ENCODE data around the gene STX7. TPM values are rescaled to one million over a fixed set of nuclear protein-coding genes. Genes with fewer than 3 reads are reported as not detected.

The STX7 gene
- polyA plus RNA-seq, 2 of the 4 experiments (the other 2 are of a cell fraction): 19.2 to 29.5 TPM

- no peak overlapping the region for H3K27ac ChIP-seq
- H3K4me2 ChIP-seq: no peak overlapping the region
- ATAC-seq (no peak), FAIRE-seq (no peak), DNase-seq (ENCODE audit: low read depth in 1 of 2, low spot score in 1 of 2) (no peak)
- ChIA-PET CTCF (interaction anchor here (13.0 kb wide), 1 partner anchor 199 kb away, joined by 136 read pairs; no protein-coding TSS in a partner anchor), POLR2A (no interaction called here)
- H3K9me3 ChIP-seq: no peaks in the 10 kb centered on the region
- no peak overlapping the region for H3K4me3 ChIP-seq
- WGBS (ENCODE audit: missing lambda C conversion rate): 70% methylated on average over 2 of the region's 2 CpGs
- TF ChIP-seq SMC3 (IDR thresholded peaks at IDR 0.05): no peak
- TF ChIP-seq CBX2 (IDR thresholded peaks at IDR 0.05; ENCODE audit: borderline replicate concordance, low read depth): no peak
- TF ChIP-seq CTCF (IDR thresholded peaks at IDR 0.05): no peak
- TF ChIP-seq MAZ (IDR thresholded peaks at IDR 0.05; ENCODE audit: borderline replicate concordance, low read depth, low read length): no peak
- no peak for TF ChIP-seq RNF2 (IDR thresholded peaks at IDR 0.05; ENCODE audit: borderline replicate concordance, low read depth)
- no peak for TF ChIP-seq FOSB (CRISPR knock-in tag; IDR thresholded peaks at IDR 0.05)
- no peak for TF ChIP-seq JUN (IDR thresholded peaks at IDR 0.05)
- TF ChIP-seq TP53 (CRISPR knock-in tag; IDR thresholded peaks at IDR 0.05): no peak
- no peak for TF ChIP-seq RCOR1 (IDR thresholded peaks at IDR 0.05; ENCODE audit: low read depth, low read length)
- TF ChIP-seq MAFK (IDR thresholded peaks at IDR 0.05; ENCODE audit: partially characterized antibody): no peak
- TF ChIP-seq HDAC2 (IDR thresholded peaks at IDR 0.05): no peak
- TF ChIP-seq KDM5A (IDR thresholded peaks at IDR 0.05): no peak
- no peak for TF ChIP-seq EP300 (IDR thresholded peaks at IDR 0.05)
- TF ChIP-seq JUNB (IDR thresholded peaks at IDR 0.05): no peak
- no peak for TF ChIP-seq EHMT2 (IDR thresholded peaks at IDR 0.05; ENCODE audit: low read depth)
- TF ChIP-seq CEBPB (IDR thresholded peaks at IDR 0.05): no peak
- no peak for TF ChIP-seq ESRRA (IDR thresholded peaks at IDR 0.05; ENCODE audit: borderline replicate concordance, low read length)
- no peak for TF ChIP-seq MAX (IDR thresholded peaks at IDR 0.05)
- TF ChIP-seq NFE2L2 (conservative IDR thresholded peaks at IDR 0.05; ENCODE audit: low read length): no peak
- no peak for TF ChIP-seq SREBF2 (IDR thresholded peaks at IDR 0.05)
- no peaks in the 10 kb centered on the region for H3K4me1 ChIP-seq
These were observed 34.6 kb downstream of the STX7 start for GRCh38 chr6:132478266-132478665.

GRCh38 chr6:132476688-132477087 lies 36.2 kb downstream of the STX7 start:
- ChIA-PET POLR2A (no interaction called here), CTCF (interaction anchor here (0.5 to 1.4 kb wide), 3 partner anchors 176 to 354 kb away, joined by 3 to 5 read pairs (median 4); no protein-coding TSS in a partner anchor)
- Histone ChIP-seq H3K4me3 (no peak overlapping the region), H3K9me3 (no peaks in the 10 kb centered on the region), H3K4me2 (no peak overlapping the region), H3K4me1 (no peaks in the 10 kb centered on the region), H3K27ac (no peak overlapping the region)
- TF ChIP-seq SREBF2 (IDR thresholded peaks at IDR 0.05): no peak
- TF ChIP-seq NFE2L2 (conservative IDR thresholded peaks at IDR 0.05; ENCODE audit: low read length): no peak
- no peak for TF ChIP-seq RNF2 (IDR thresholded peaks at IDR 0.05; ENCODE audit: borderline replicate concordance, low read depth)
- TF ChIP-seq SMC3 (IDR thresholded peaks at IDR 0.05): no peak
- no peak for TF ChIP-seq EP300 (IDR thresholded peaks at IDR 0.05)
- no peak for DNase-seq (ENCODE audit: low read depth in 1 of 2, low spot score in 1 of 2)
- no peak for ATAC-seq
- FAIRE-seq: no peak
- WGBS (ENCODE audit: missing lambda C conversion rate): 84% methylated on average over 4 of the region's 4 CpGs

GRCh38 chr6:132475925-132476324 lies 37.0 kb downstream of the STX7 start:
- FAIRE-seq: no peak
- ChIA-PET POLR2A (no interaction called here), CTCF (interaction anchor here (1.6 kb wide), 1 partner anchor 196 kb away, joined by 8 read pairs; no protein-coding TSS in a partner anchor)
- DNase-seq (ENCODE audit: low read depth in 1 of 2, low spot score in 1 of 2): no peak
- H3K4me1 ChIP-seq: no peaks in the 10 kb centered on the region
- H3K4me2 ChIP-seq: no peak overlapping the region
- WGBS (ENCODE audit: missing lambda C conversion rate): 94% methylated on average over 1 of the region's 1 CpG
- no peak for ATAC-seq
- no peaks in the 10 kb centered on the region for H3K9me3 ChIP-seq
- no peak overlapping the region for H3K4me3 ChIP-seq
- TF ChIP-seq TFCP2L1 (CRISPR knock-in tag; IDR thresholded peaks at IDR 0.05) (no peak), MAFK (IDR thresholded peaks at IDR 0.05; ENCODE audit: partially characterized antibody) (peak; percentile 73)
- no peak overlapping the region for H3K27ac ChIP-seq

Measured in A549 (cell line).